GM18519 (cell line): ENCODE data around the gene PARD6G.

Source experiments
- ATAC-seq: cut with Tn5 transposase; IDR thresholded peaks from one replicate; pipeline ENCODE4 v1.9.1; 2021; ENCODE audit warnings: mild to moderate bottlenecking, moderate library complexity; ENCODE audit not compliant: unreplicated experiment, low FRiP score

The PARD6G gene

GRCh38 chr18:80218341-80219227, 28.7 kb downstream of the PARD6G start:
- ATAC-seq: no peak

DNA sequence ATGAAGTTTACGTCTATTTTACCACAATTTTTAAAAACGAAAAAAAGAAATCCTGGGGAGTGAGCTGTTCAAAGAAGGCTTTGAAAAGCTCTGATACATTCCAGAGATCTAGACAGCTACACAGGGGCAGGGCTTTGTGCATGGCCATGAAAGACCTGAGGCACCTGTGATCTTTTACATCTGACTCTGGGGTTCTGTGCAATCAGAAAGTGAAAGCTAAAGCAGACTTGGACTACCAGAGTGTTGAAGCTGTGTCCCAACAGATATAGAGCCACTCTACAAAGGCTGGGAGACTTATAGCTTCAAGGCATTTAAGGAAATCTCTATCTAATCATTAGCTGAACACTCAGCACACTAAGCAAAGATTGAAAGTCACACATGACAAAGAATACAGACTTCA, 34.1 kb downstream of the PARD6G start:
- ATAC-seq: no peak

DNA sequence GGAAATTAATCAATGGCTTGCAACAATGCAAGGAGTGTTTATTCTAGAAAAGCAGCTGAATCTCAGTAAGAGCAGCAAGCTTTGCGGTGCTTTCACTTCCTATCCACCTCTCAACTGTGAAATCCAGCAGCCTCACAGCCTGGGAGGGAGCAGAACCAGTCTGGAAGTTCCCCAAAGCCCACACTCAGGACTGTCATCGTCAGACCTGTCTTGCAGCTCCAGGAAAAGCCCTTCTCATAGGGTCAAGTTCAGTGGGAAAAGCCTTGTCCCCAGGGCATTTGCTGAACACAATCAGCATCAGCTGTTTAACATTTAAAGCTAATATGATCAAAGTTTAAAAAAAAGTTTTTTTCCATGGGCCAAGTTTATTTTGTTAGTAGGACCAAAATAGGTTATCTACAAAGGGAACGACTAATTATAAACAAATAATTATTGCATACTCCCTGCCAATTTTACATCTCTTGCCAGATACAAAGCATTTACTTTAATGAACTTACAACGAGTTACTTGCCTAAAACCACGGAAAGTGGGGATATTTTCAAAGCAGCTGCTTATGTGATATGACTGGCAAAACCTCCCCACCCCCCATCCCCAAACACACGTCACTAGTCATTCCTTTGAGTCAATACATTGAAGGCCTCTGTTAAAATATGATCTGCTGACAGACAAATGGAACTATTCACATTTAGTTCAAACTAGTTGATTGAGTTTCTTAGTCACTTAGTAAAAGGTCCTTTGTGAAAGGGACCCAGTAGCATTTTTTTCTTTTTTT, 36.8 kb downstream of the PARD6G start:
- ATAC-seq: no peak

- ATAC-seq: no peak
These were observed 38.7 kb downstream of the PARD6G start for GRCh38 chr18:80208620-80209019.

- no peak for ATAC-seq
These were observed 42.0 kb downstream of the PARD6G start for GRCh38 chr18:80205294-80205693.

- no peak for ATAC-seq
These were observed 43.2 kb downstream of the PARD6G start for GRCh38 chr18:80204142-80204541.

DNA sequence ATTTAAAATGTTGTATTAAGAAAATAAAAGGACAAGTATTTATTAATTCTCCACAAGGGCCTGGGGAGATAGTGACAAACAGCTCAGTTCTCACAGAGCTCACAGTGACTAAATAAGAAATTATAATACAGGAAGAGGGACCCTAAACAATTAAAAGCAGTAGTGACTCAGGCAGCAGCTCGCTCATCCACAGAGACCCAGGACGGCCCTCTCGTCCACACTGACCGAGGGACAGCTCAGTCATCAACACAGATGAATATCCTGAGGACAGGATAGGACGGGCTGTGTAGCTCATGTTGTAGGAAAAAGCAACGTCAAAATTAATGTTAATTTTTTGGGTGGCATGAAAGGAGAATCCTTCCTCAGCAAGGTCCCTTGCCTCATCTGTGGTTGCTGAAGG, 44.1 kb downstream of the PARD6G start:
- ATAC-seq: no peak

DNA sequence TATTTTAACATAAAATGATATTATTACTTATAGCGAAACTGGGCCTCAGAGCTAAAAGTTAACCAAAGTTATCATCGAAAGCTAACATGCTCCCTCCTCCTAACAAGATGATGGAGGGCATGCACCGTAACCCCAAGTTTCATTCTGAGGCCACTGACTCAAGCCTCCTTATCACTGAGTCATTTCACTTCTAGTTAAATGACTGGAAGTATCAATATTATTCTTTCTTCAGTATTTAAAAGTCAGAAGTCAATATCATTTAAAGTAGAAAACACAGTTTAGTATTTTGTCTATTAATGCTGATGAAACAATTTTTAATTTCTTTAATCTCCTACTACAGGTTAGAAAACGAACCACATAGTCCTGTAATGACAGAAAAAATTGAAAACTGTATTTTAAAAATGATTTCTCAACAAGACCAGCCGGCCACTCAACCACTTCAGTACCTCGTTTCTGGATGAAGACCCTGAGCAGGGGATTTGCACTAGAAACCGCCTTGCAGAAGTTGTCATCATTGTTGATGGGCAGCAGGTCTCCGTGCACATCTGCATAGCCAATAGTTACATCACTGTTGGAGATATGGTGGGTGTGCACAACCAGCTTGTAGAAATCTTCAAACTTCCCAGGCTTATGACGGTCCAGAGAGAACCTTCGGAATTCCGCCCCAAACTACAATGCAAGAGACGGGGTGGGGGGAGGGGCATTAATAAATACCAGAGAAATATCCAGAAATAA, 44.9 kb downstream of the PARD6G start:
- ATAC-seq: peak; percentile 96

- no peak for ATAC-seq
These were observed 45.6 kb downstream of the PARD6G start for GRCh38 chr18:80201739-80202138.

DNA sequence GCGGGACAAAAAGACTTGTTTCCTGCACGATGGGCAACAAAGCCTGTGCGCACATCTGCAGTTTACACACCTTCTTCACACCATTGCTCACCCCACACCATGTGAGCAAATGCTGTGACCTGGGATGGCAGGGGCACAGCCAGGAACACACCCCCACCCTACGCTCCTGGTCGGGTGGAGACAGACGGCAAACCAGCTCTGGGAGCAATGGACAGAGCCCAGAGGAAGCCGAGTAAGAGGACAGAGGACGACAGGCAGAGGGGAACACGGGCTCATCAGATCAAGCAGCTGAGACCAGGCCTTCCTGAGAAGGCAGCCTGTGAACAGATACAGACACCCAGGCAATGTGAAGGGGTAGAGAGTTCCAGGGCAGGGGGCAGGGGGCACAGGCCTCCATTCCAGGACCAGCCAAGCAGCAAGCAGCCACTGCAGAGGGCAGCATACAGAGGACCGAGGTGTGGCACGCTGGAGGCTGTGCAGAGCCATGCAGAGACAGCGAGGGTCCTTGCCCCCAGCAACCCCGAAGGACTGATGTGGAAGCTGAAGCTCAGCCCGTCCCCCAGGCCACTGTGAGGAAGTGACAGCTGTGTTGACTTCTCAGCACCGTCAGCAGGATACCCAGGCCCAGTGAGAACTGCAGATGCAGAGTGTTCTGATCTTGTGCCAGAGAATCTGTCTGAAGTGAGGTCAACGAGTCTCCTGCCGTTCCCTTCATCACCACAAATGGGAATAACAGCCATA, 46.2 kb downstream of the PARD6G start:
- ATAC-seq: no peak

DNA sequence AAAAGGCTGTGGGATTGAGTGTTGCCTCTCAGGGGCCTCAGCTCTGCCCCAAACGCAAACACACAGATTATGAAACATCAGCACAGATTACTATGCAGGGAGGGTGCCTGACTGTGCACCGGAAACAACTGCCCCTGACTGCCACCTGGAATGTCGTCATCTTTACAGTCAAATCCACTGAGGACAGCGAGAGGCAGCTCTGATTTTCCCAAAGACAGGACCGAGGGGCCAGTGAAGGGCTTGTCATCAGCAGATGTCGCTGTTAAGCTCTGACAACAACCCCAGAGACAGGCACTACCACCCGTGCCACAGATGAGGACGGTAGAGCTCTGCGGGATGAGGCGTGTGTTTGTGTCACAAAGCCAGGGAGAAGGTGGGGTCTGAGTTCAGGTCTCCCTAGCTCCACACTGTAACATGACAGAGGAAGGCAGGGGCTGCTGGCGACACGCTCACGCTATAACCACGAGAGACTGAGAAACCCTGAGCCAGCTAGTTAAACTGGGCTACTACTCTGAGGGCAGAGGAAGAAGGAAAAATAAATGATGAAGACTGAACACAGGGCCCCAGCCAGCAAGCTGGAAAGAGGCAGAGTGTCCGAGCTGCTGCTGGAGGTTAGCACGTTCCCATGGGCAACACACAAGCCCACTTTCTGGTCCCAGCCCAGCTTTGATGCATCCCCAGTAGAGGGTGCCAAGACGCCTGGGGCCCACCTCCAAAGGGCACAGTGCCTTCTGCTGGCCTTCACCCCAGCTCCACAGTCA, 47.0 kb downstream of the PARD6G start:
- ATAC-seq: no peak

- no peak for ATAC-seq
These were observed 48.1 kb downstream of the PARD6G start for GRCh38 chr18:80198994-80199748.

- ATAC-seq: no peak
These were observed 48.9 kb downstream of the PARD6G start for GRCh38 chr18:80198391-80198790.

DNA sequence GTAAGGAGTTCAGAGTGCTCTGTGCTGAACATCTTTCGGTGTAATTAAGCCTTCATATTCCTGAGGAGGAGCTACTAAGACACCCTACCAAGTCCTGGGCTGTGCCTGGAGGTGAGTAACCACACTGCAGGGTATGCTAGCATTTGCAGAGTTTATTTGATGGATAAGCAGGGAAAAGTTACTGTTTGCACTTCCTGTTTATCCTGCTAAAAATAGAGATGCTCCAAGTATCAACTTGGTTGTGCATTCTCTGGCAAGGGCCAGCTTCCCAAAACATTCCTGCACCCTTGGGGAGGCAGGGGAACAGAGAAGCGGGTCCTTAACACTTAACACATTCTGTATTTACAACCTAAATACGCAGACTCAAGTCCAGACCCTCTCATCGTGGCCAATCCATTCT, 49.8 kb downstream of the PARD6G start:
- no peak for ATAC-seq

DNA sequence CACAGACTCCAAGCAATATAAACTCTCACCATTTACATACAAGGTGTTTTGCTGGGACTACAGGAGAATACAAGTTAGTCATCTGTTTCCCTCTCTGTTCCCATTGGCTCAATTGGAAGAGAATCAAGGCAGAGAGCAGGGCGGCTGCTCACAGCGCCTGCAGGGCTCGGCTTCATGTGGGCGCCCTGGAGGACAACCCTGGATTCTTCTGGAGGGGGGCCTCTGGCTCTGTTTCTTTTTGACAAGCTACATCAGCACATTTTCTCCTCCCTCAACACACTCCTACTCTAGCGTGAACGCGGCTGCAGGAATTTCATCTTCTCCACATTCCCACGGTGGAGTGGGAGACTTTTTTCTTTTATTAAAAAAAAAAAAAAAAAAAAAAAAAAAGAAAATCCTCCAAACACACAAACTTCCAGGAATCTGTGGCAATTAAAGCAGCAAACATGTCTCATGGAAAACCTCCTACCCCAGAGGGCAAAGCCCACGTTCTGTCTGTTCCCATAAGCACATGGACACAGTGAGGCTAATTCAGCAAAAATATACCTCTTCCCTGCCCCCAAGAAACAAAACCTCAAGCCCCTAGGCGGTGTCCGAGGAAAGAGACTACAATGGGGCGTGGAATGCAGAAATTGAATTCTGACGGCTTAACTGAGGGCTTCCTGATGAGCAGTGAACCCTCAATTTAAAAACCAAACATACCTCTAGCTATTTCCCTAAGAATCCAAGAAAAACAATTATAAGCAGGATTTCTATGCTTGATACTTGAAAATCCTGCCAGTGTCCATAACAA, 50.6 kb downstream of the PARD6G start:
- no peak for ATAC-seq

DNA sequence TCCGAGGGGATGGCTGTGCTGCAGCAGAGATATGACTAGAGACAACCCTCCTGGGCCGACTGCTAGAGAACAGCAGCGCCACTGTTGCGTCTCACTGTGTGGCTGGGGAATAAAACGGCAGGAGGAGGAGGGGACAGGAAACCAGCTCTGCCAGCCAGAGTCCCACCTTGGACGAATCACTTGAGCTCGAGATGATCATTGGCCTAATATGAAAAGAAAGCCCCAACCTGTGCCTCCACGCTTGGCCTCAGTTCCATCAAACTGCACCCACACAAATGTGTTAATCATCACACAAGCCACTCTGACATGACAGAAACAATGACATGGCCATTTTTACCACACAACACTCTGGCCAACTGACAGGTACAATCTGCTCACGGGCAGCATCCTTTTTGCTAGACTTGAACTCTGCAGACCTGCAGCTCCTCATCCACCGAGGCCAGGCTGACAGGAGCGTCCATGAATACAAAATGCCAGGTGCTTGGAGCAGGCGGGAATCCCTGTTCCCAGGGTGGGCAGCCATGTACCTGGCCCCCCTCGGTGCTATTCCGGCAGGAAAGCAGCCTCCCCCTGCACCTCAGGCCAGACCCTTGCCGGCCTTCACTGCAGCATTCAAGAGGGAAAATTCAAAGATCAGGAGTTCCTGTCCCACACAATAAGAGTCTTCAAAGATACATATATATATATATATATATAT, 52.3 kb downstream of the PARD6G start:
- no peak for ATAC-seq

DNA sequence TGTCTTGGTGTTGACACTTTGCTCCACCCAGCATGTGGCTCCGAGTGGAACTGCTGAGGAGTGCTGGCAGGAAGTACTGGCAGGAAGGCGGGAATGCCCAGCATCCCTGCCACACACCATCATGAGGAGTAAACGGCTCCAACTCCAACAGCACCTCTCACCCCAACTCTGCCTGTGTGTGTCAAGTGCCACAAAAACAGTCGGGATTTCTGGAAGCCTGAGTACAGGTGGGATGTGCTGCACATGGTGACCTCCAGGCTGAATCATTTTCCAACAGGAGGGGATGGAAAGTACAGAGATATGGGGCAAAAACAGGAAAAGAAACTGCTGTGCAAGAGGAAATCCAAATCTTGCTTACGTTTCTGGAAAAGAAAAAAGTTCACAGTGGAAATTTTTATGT, 53.6 kb downstream of the PARD6G start:
- ATAC-seq: no peak
